HCT116 (cell line): ENCODE measurements around the gene TLE5. TPM values are rescaled to one million over a fixed set of nuclear protein-coding genes. Genes with fewer than 3 reads are reported as not detected.

Source experiments
- ATAC-seq: fragments of 200-7000 bp; cut with Tn5 transposase; 2 replicates; pipeline ENCODE4 v1.9.1; 2020; ENCODE audit warnings: mild to moderate bottlenecking, moderate library complexity
- BruUV-seq: library from RNA; stranded (reverse); fragments of 400-500 nt; replicated peaks from 2 replicates; lab custom pipeline; 2021; lab: Mats Ljungman, UMichigan
- CTCF ChIA-PET: fragments of 300-600 bp; sonication (Branson Sonifier 250); formaldehyde crosslinking; loops from one replicate; lab custom pipeline; 2021; ENCODE audit warnings: antibody characterized with exemption; lab: Charles Lee
- POLR2A ChIA-PET: fragments of 300-600, 350-600 bp; sonication (Branson Sonifier 250); formaldehyde crosslinking; loops from one replicate; lab custom pipeline; 2021; ENCODE audit warnings: antibody characterized with exemption; lab: Charles Lee
- RAD21 ChIA-PET, 2 experiments: fragments of 300-600 bp; sonication (Branson Sonifier 250); formaldehyde crosslinking; loops; one replicate each; lab custom pipeline; 2023; ENCODE audit warnings: low total read pairs in 2 of 2; ENCODE audit not compliant: uncharacterized antibody in 2 of 2, unreplicated experiment in 2 of 2, low non-redundant PET in 1 of 2; lab: Charles Lee
- DNase-seq: peaks from one replicate; pipeline ENCODE4 v3.0.0-alpha.2; 2010; ENCODE audit warnings: low read depth, low spot score
- H2AFZ ChIP-seq: fragments of 200-600 bp; shearing (Covaris generic), sonication (generic); 2 replicates; pipeline ENCODE4 v1.6.1; 2017; ENCODE audit warnings: low read depth, mixed run types, mixed read lengths, antibody characterized with exemption, low read length; ENCODE audit not compliant: poor library complexity, severe bottlenecking
- H3K27ac ChIP-seq: 2 replicates; pipeline ENCODE4 v1.5.1; 2012; ENCODE audit warnings: low read depth, low read length
- H3K27me3 ChIP-seq: fragments of 200-600 bp; sonication (generic); 2 replicates; pipeline ENCODE4 v1.6.1; 2016; ENCODE audit warnings: mixed run types, low read length, mixed read lengths; ENCODE audit not compliant: insufficient read depth
- H3K36me3 ChIP-seq, 2 experiments: fragments of 200-500 bp in 1 of 2; fragments of 200-600 bp in 1 of 2; sonication (Bioruptor generic) in 1 of 2; sonication (generic) in 1 of 2; 2 replicates each; pipeline versions ENCODE4 v1.5.1 to v1.6.1; 2014 to 2016; ENCODE audit warnings: low read length in 2 of 2, inconsistent platforms in 1 of 2, mixed read lengths in 1 of 2, mixed run types in 1 of 2; ENCODE audit not compliant: insufficient read depth in 2 of 2, control insufficient read depth in 1 of 2
- H3K4me1 ChIP-seq, 2 experiments: fragments of 200-600 bp in 1 of 2; sonication (generic) in 1 of 2; 2 replicates each; pipeline versions ENCODE4 v1.5.1 to v1.6.1; 2012 to 2017; ENCODE audit warnings: low read length in 2 of 2, inconsistent platforms in 1 of 2, mild to moderate bottlenecking in 1 of 2, mixed read lengths in 1 of 2, mixed run types in 1 of 2, moderate library complexity in 1 of 2; ENCODE audit not compliant: insufficient read depth in 2 of 2, control insufficient read depth in 1 of 2
- H3K4me2 ChIP-seq: fragments of 200-600 bp; sonication (generic); 2 replicates; pipeline ENCODE4 v1.6.1; 2017; ENCODE audit warnings: mixed run types, low read length, mixed read lengths
- H3K4me3 ChIP-seq, 2 experiments: fragments of 200-600 bp in 1 of 2; sonication (generic) in 1 of 2; replicated peaks in 1 of 2; 2 replicates each; pipeline ENCODE4 v1.5.1; 2011 to 2016; ENCODE audit warnings: low read length in 2 of 2, control low read depth in 1 of 2, low read depth in 1 of 2, mild to moderate bottlenecking in 1 of 2, mixed read lengths in 1 of 2, mixed run types in 1 of 2
- H3K79me2 ChIP-seq: fragments of 200-600 bp; sonication (generic); 2 replicates; pipeline ENCODE4 v1.6.1; 2017; ENCODE audit warnings: mild to moderate bottlenecking, mixed run types, low read length, moderate library complexity, mixed read lengths; ENCODE audit not compliant: insufficient read depth
- H3K9ac ChIP-seq: fragments of 200-600 bp; sonication (generic); 2 replicates; pipeline ENCODE4 v1.6.1; 2016; ENCODE audit warnings: low read length, mixed read lengths
- H3K9me2 ChIP-seq: fragments of 200-600 bp; sonication (generic), shearing (Covaris generic); 2 replicates; pipeline ENCODE4 v1.6.1; 2017; ENCODE audit warnings: mixed run types, mild to moderate bottlenecking, moderate library complexity; ENCODE audit not compliant: insufficient read depth
- H3K9me3 ChIP-seq, 2 experiments: fragments of 200-500 bp in 1 of 2; fragments of 200-600 bp in 1 of 2; sonication (Bioruptor generic) in 1 of 2; sonication (generic) in 1 of 2; 2 replicates each; pipeline ENCODE4 v1.6.1; 2014 to 2017; ENCODE audit warnings: low read length in 2 of 2, mixed read lengths in 2 of 2, inconsistent platforms in 1 of 2, low read depth in 1 of 2, mild to moderate bottlenecking in 1 of 2, mixed run types in 1 of 2, moderate library complexity in 1 of 2; ENCODE audit not compliant: control insufficient read depth in 1 of 2, insufficient read depth in 1 of 2
- H4K20me1 ChIP-seq: fragments of 200-600 bp; sonication (generic), shearing (Covaris generic); 2 replicates; pipeline ENCODE4 v1.6.1; 2017; ENCODE audit warnings: mixed run types, mild to moderate bottlenecking, moderate library complexity; ENCODE audit not compliant: insufficient read depth
- EGR1 ChIP-seq: IDR thresholded peaks from 2 replicates; pipeline ENCODE4 v1.6.1; 2012; ENCODE audit warnings: low read depth
- EZH2phosphoT487 ChIP-seq: fragments of 200-600 bp; IDR thresholded peaks from 2 replicates; pipeline ENCODE4 v1.6.1; 2018; ENCODE audit warnings: antibody characterized with exemption, borderline replicate concordance
- FOSL1 ChIP-seq: IDR thresholded peaks from 2 replicates; pipeline ENCODE4 v1.6.1; 2012; ENCODE audit warnings: low read depth
- JUND ChIP-seq: IDR thresholded peaks from 2 replicates; pipeline ENCODE4 v1.6.1; 2012
- POLR2A ChIP-seq: IDR thresholded peaks from 2 replicates; pipeline ENCODE4 v1.7.0; 2011; ENCODE audit warnings: borderline replicate concordance; ENCODE audit not compliant: insufficient read depth, insufficient read length; ENCODE audit errors: extremely low read depth
- RAD21 ChIP-seq: IDR thresholded peaks from 2 replicates; pipeline ENCODE4 v1.6.1; 2012; ENCODE audit warnings: low read depth, mild to moderate bottlenecking
- SRF ChIP-seq: IDR thresholded peaks from 2 replicates; pipeline ENCODE4 v1.6.1; 2012; ENCODE audit warnings: low read depth
- TCF7L2 ChIP-seq: IDR thresholded peaks from 2 replicates; pipeline ENCODE4 v1.7.0; 2011; ENCODE audit warnings: borderline replicate concordance, inconsistent platforms; ENCODE audit not compliant: insufficient read depth, insufficient read length; ENCODE audit errors: extremely low read depth
- intact Hi-C: fragments of 100-400 bp; cut with micrococcal nuclease; formaldehyde crosslinking; loops from 2 replicates; pipeline ENCODE4 v1.10.0; 2022
- total RNA-seq: library from RNA; stranded (reverse); gene quantifications from one replicate; pipeline ENCODE4 v1.2.1, GENCODE V29; 2021; ENCODE audit not compliant: unreplicated experiment
- TF ChIP-seq, protein P1 (sequence below): IDR thresholded peaks from 2 replicates; pipeline ENCODE4 v1.6.1; 2011; ENCODE audit warnings: mild to moderate bottlenecking, low read length, moderate library complexity; ENCODE audit not compliant: insufficient replicate concordance; ENCODE audit errors: extremely low read depth
- TF ChIP-seq, protein P2 (sequence below): IDR thresholded peaks from 2 replicates; pipeline ENCODE4 v1.6.1; 2012
- TF ChIP-seq, protein P3 (sequence below), 3 experiments: fragments of 200-600 bp in 1 of 3; sonication (generic) in 1 of 3; IDR thresholded peaks in 2 of 3; conservative IDR thresholded peaks in 1 of 3; 2 replicates each; pipeline ENCODE4 v1.5.1; 2012 to 2017; ENCODE audit warnings: low read depth in 2 of 3, low read length in 2 of 3, antibody characterized with exemption in 1 of 3, borderline replicate concordance in 1 of 3, control low read depth in 1 of 3, mild to moderate bottlenecking in 1 of 3, mixed read lengths in 1 of 3, mixed run types in 1 of 3, moderate library complexity in 1 of 3; ENCODE audit not compliant: insufficient read depth in 1 of 3

The TLE5 gene
- total RNA-seq, 1 experiment from 2014 or later: 263 TPM

DNA sequence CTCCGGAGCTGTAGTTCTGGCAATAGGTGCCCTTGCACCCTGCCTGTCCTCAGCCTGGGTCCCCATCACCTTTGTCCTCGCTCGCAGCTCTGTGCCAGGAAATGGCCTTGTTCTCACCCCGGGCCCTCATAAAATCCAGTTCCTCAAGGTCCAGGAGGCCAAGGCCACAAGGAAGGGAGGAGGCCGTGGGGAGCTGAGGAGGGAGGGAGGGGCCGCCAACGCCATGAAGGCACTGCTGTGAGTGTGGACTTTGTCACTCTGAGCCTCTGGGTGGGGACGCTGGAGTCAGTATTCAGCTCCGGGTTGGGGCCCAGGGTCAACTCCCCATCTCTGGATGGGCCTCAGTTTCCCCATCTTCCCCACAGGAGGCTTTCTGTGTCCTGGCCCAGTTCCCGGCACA is 22.6 kb upstream of the TLE5 start (continued):
- TF ChIP-seq, protein P1, sequence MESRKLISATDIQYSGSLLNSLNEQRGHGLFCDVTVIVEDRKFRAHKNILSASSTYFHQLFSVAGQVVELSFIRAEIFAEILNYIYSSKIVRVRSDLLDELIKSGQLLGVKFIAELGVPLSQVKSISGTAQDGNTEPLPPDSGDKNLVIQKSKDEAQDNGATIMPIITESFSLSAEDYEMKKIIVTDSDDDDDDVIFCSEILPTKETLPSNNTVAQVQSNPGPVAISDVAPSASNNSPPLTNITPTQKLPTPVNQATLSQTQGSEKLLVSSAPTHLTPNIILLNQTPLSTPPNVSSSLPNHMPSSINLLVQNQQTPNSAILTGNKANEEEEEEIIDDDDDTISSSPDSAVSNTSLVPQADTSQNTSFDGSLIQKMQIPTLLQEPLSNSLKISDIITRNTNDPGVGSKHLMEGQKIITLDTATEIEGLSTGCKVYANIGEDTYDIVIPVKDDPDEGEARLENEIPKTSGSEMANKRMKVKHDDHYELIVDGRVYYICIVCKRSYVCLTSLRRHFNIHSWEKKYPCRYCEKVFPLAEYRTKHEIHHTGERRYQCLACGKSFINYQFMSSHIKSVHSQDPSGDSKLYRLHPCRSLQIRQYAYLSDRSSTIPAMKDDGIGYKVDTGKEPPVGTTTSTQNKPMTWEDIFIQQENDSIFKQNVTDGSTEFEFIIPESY: no peak
- TF ChIP-seq JUND: no peak
- TF ChIP-seq SRF: no peak
- TF ChIP-seq, protein P2, sequence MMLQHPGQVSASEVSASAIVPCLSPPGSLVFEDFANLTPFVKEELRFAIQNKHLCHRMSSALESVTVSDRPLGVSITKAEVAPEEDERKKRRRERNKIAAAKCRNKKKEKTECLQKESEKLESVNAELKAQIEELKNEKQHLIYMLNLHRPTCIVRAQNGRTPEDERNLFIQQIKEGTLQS: no peak
- no peak for TF ChIP-seq RAD21
- TF ChIP-seq, protein P3, sequence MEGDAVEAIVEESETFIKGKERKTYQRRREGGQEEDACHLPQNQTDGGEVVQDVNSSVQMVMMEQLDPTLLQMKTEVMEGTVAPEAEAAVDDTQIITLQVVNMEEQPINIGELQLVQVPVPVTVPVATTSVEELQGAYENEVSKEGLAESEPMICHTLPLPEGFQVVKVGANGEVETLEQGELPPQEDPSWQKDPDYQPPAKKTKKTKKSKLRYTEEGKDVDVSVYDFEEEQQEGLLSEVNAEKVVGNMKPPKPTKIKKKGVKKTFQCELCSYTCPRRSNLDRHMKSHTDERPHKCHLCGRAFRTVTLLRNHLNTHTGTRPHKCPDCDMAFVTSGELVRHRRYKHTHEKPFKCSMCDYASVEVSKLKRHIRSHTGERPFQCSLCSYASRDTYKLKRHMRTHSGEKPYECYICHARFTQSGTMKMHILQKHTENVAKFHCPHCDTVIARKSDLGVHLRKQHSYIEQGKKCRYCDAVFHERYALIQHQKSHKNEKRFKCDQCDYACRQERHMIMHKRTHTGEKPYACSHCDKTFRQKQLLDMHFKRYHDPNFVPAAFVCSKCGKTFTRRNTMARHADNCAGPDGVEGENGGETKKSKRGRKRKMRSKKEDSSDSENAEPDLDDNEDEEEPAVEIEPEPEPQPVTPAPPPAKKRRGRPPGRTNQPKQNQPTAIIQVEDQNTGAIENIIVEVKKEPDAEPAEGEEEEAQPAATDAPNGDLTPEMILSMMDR (IDR thresholded peaks at IDR 0.05 in 2 of 3, conservative IDR thresholded peaks at IDR 0.05 in 1 of 3; ENCODE audit: borderline replicate concordance in 1 of 3, insufficient read depth in 1 of 3, low read depth in 2 of 3, low read length in 2 of 3): no peak
- no peak for TF ChIP-seq EGR1
- TF ChIP-seq FOSL1: no peak
- no peak for TF ChIP-seq TCF7L2

DNA sequence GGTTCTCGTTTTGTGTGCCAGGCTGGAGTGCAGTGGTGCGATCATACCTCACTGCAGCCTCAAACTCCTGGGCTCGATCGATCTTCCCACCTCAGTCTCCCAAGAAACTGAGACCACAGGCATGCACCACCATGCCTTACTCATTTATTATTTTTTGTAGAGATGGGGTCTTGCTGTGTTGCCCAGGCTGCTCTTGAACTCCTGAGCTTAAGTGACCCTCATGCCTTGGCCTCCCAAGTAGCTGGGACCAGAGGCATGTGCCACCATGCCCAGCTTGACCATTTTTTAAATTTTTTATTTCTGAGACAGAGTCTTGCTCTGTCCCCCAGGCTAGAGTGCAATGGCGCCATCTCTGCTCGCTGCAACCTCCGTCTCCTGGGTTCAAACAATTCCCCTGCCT is 21.7 kb upstream of the TLE5 start:
- no TSS peak for BruUV-seq
- ATAC-seq: no peak
- no peak overlapping the region for H2AFZ ChIP-seq
- TF ChIP-seq EZH2phosphoT487: no peak
- TF ChIP-seq POLR2A: no peak
- no peak overlapping the region for H3K9ac ChIP-seq
- no peak for DNase-seq
- H3K79me2 ChIP-seq: no peaks in the 10 kb centered on the region
- H3K4me3 ChIP-seq: no peak overlapping the region
- peaks cover 3 to 12% of the 10 kb centered on the region in 2 experiments; a peak in 3 of 4 replicates for H3K4me1 ChIP-seq
- ChIA-PET CTCF (interaction anchor here (1.7 kb wide), 1 partner anchor 20 kb away, joined by 4 read pairs; no protein-coding TSS in a partner anchor), RAD21 (no interaction called here), POLR2A (no interaction called here)
- H4K20me1 ChIP-seq: no peaks in the 10 kb centered on the region
- no peak overlapping the region for H3K27ac ChIP-seq
- no peaks in the 10 kb centered on the region for H3K9me2 ChIP-seq
- H3K4me2 ChIP-seq: no peak overlapping the region
- no peaks in the 10 kb centered on the region for H3K27me3 ChIP-seq
- H3K36me3 ChIP-seq: no peaks in the 10 kb centered on the region
- H3K9me3 ChIP-seq: no peaks in the 10 kb centered on the region
- intact Hi-C loops: no loop called here
